ENCODE measurements around the gene SLC25A48.

Gene SLC25A48

GRCh38 chr5:135885031-135885430 is 50.6 kb downstream of the SLC25A48 start:
- TF ChIP-seq, protein P1, sequence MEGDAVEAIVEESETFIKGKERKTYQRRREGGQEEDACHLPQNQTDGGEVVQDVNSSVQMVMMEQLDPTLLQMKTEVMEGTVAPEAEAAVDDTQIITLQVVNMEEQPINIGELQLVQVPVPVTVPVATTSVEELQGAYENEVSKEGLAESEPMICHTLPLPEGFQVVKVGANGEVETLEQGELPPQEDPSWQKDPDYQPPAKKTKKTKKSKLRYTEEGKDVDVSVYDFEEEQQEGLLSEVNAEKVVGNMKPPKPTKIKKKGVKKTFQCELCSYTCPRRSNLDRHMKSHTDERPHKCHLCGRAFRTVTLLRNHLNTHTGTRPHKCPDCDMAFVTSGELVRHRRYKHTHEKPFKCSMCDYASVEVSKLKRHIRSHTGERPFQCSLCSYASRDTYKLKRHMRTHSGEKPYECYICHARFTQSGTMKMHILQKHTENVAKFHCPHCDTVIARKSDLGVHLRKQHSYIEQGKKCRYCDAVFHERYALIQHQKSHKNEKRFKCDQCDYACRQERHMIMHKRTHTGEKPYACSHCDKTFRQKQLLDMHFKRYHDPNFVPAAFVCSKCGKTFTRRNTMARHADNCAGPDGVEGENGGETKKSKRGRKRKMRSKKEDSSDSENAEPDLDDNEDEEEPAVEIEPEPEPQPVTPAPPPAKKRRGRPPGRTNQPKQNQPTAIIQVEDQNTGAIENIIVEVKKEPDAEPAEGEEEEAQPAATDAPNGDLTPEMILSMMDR (IDR thresholded peaks at IDR 0.05; ENCODE audit: low read depth, low read length) = no peak
- DNase-seq = no peak
- Histone ChIP-seq H3K4me3 (ENCODE audit: low read depth, low read length) (no peak overlapping the region), H3K36me3 (no peaks in the 10 kb centered on the region), H3K9me3 (no peaks in the 10 kb centered on the region), H3K27me3 (peaks cover 20% of the 10 kb centered on the region), H3K4me1 (no peaks in the 10 kb centered on the region)

- TF ChIP-seq, protein P1 (IDR thresholded peaks at IDR 0.05; ENCODE audit: low read depth, low read length) = no peak
- H3K27me3 ChIP-seq = peaks cover 20% of the 10 kb centered on the region
- H3K4me3 ChIP-seq (ENCODE audit: low read depth, low read length) = no peak overlapping the region
- no peaks in the 10 kb centered on the region for H3K36me3 ChIP-seq
- H3K9me3 ChIP-seq = no peaks in the 10 kb centered on the region
- no peak for DNase-seq
- no peaks in the 10 kb centered on the region for H3K4me1 ChIP-seq
Observed at GRCh38 chr5:135886136-135886535, 51.7 kb downstream of the SLC25A48 start.

DNA sequence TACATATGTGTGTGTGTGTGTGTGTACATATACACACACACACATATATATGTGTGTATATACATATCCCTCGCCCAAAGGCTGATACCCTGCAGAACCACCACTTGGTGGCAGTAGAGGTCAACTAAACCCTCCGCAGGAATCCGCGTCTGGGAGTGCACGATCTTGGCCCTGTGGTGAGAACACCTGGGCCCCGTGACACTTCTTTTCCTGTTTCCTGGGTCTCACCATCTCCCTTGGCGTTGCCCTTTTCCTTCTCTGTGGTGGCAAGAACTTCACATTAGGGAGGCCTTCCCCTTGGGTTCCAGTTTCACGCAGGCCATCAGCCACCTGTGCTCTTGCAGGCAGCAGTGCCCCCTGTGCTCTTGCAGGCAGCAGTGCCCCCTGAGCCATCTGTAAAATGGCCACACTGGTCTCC is 53.0 kb downstream of the SLC25A48 start:
- Histone ChIP-seq H3K36me3 (no peaks in the 10 kb centered on the region), H3K27me3 (peaks cover 14% of the 10 kb centered on the region), H3K4me3 (ENCODE audit: low read depth, low read length) (no peak overlapping the region), H3K4me1 (no peaks in the 10 kb centered on the region), H3K9me3 (no peaks in the 10 kb centered on the region)
- TF ChIP-seq, protein P1 (IDR thresholded peaks at IDR 0.05; ENCODE audit: low read depth, low read length) = peak; percentile 85
- DNase-seq = peak; percentile 69

DNA sequence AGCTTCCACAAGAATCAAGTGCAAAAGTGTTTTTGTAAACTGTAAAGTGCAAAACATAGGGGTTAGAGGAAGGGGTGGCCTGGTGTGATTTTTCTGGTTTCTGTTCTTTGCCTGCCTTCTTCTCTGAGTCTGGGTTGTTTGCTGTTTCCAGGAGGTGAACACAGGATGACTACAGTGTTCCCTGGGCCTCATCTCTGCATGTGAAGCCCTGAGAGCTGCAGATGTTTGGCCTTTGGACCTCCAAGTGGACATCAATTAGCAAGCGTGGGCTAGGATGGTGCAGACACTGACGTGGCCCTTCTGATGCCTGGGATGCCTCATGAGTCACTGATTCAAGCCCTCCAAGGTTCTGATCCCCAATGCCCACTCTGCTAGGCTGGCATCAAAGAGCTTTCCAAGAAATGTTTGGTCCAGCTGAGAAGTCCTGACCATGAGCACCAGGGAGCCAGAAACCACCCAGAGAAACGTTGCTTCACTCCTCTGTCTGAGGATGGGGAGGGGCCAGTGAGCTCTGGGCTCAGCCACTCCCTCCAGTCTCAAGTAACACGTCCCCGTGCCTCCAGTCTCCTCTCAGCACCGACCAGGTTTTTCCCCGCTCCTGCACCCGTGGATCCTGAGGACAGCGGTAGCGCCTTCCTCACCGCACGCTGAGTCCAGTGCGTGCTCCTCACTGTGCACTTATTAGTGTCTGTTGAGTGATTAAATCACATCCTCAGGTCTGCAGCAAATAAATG is 53.6 kb downstream of the SLC25A48 start:
- Histone ChIP-seq H3K27me3 (peaks cover 8% of the 10 kb centered on the region), H3K4me1 (no peaks in the 10 kb centered on the region), H3K4me3 (ENCODE audit: low read depth, low read length) (no peak overlapping the region), H3K36me3 (no peaks in the 10 kb centered on the region), H3K9me3 (no peaks in the 10 kb centered on the region)
- TF ChIP-seq, protein P1 (IDR thresholded peaks at IDR 0.05; ENCODE audit: low read depth, low read length) = no peak
- no peak for DNase-seq

- Histone ChIP-seq H3K27me3 (peaks cover 12% of the 10 kb centered on the region), H3K9me3 (no peaks in the 10 kb centered on the region), H3K36me3 (no peaks in the 10 kb centered on the region), H3K4me1 (no peaks in the 10 kb centered on the region), H3K4me3 (ENCODE audit: low read depth, low read length) (no peak overlapping the region)
- TF ChIP-seq, protein P1 (IDR thresholded peaks at IDR 0.05; ENCODE audit: low read depth, low read length) = no peak
- DNase-seq = no peak
Observed at GRCh38 chr5:135890296-135890695, 55.8 kb downstream of the SLC25A48 start.

- no peak for DNase-seq
- TF ChIP-seq, protein P1 (IDR thresholded peaks at IDR 0.05; ENCODE audit: low read depth, low read length) = no peak
- no peaks in the 10 kb centered on the region for H3K4me1 ChIP-seq
Observed at GRCh38 chr5:135890867-135891266, 56.4 kb downstream of the SLC25A48 start.

More at GRCh38 chr5:135890867-135891266, 56.4 kb downstream of the SLC25A48 start:
- H3K36me3 ChIP-seq = no peaks in the 10 kb centered on the region
- no peaks in the 10 kb centered on the region for H3K9me3 ChIP-seq
- peaks cover 12% of the 10 kb centered on the region for H3K27me3 ChIP-seq
- H3K4me3 ChIP-seq (ENCODE audit: low read depth, low read length) = no peak overlapping the region

All from BE2C (cell line).